NCI-H146 (cell line): ENCODE measurements around the gene GAK.
"Not testable (repeated sequence)": the region's sequence is repeated elsewhere in the genome, so short reads cannot be mapped to it uniquely, and the experiment has no call there.

Source experiments
- DNase-seq: peaks from one replicate; lab custom pipeline; 2025; lab: John Stamatoyannopoulos, UW

GAK gene

GRCh38 chr4:926538-926937 lies 5.6 kb downstream of the GAK start:
- no peak for DNase-seq

GRCh38 chr4:925771-926500 lies 6.2 kb downstream of the GAK start:
- no peak for DNase-seq

GRCh38 chr4:925171-925570 lies 6.9 kb downstream of the GAK start:
- DNase-seq, result no peak

- no peak for DNase-seq
Measured at GRCh38 chr4:924107-925096, 7.7 kb downstream of the GAK start.

GRCh38 chr4:921830-922331 lies 10.2 kb downstream of the GAK start:
- no peak for DNase-seq

GRCh38 chr4:919004-919680 lies 13.0 kb downstream of the GAK start:
- DNase-seq, result not testable (repeated sequence)

- not testable (repeated sequence) for DNase-seq
Measured at GRCh38 chr4:918591-918990, 13.5 kb downstream of the GAK start.

GRCh38 chr4:917992-918391 lies 14.1 kb downstream of the GAK start:
- DNase-seq, result no peak

GRCh38 chr4:917466-917865 lies 14.7 kb downstream of the GAK start:
- DNase-seq, result no peak

- no peak for DNase-seq
Measured at GRCh38 chr4:915595-915994, 16.5 kb downstream of the GAK start.

GRCh38 chr4:915041-915474 lies 17.1 kb downstream of the GAK start:
- DNase-seq, result no peak

- no peak for DNase-seq
Measured at GRCh38 chr4:914531-914930, 17.6 kb downstream of the GAK start.

- no peak for DNase-seq
Measured at GRCh38 chr4:913280-913618, 18.9 kb downstream of the GAK start.

GRCh38 chr4:912548-913279 lies 19.4 kb downstream of the GAK start:
- DNase-seq, result no peak

- DNase-seq, result no peak
Measured at GRCh38 chr4:911871-912490, 20.1 kb downstream of the GAK start.

GRCh38 chr4:911221-911751 lies 20.8 kb downstream of the GAK start:
- DNase-seq, result no peak

- no peak for DNase-seq
Measured at GRCh38 chr4:910366-911091, 21.6 kb downstream of the GAK start.

GRCh38 chr4:909821-910220 lies 22.3 kb downstream of the GAK start:
- DNase-seq, result no peak

- DNase-seq, result no peak
Measured at GRCh38 chr4:909131-909571, 23.0 kb downstream of the GAK start.
